Measurements from ENCODE around the gene ATXN3.
A peak's percentile ranks its signal among the peaks of the same experiment; 100 is the strongest.

The ATXN3 gene

DNA sequence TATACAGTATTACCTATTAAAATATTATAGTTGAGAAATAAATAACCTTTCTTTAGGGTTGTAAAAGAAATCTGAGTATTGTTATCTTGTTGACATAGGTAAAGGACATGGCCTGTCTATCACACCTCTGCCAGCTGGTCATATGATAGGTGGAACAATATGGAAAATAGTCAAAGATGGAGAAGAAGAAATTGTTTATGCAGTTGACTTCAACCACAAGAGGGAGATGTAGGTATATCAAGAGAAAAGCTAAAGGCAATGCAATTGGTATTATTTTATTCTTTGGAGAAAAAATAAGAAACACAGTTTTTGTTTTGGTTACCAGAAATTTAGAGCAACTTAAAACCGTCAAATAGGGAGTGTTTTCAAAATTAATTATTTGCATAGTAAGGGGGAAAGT lies 28.9 kb upstream of the ATXN3 start:
- no peak for TF ChIP-seq EZH2phosphoT487 (conservative IDR thresholded peaks at IDR 0.05; ENCODE audit: low read length)
- TF ChIP-seq, protein P1, sequence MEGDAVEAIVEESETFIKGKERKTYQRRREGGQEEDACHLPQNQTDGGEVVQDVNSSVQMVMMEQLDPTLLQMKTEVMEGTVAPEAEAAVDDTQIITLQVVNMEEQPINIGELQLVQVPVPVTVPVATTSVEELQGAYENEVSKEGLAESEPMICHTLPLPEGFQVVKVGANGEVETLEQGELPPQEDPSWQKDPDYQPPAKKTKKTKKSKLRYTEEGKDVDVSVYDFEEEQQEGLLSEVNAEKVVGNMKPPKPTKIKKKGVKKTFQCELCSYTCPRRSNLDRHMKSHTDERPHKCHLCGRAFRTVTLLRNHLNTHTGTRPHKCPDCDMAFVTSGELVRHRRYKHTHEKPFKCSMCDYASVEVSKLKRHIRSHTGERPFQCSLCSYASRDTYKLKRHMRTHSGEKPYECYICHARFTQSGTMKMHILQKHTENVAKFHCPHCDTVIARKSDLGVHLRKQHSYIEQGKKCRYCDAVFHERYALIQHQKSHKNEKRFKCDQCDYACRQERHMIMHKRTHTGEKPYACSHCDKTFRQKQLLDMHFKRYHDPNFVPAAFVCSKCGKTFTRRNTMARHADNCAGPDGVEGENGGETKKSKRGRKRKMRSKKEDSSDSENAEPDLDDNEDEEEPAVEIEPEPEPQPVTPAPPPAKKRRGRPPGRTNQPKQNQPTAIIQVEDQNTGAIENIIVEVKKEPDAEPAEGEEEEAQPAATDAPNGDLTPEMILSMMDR (IDR thresholded peaks at IDR 0.05; ENCODE audit: insufficient read depth, low read length, poor library complexity, severe bottlenecking): peak; percentile 22
- H3K27ac ChIP-seq (ENCODE audit: low read depth, low read length): no peak overlapping the region
- peaks cover 51% of the 10 kb centered on the region; the same call in 1 of the 2 replicates for H3K36me3 ChIP-seq (ENCODE audit: low read length)
- H3K9me2 ChIP-seq (replicated peaks; ENCODE audit: insufficient read depth, low read length): no peaks in the 10 kb centered on the region
- H3K4me3 ChIP-seq (ENCODE audit: insufficient read depth, low read length, poor library complexity, severe bottlenecking): no peak overlapping the region
- H3K9ac ChIP-seq (ENCODE audit: low read length): no peak overlapping the region
- H2AFZ ChIP-seq (ENCODE audit: low read depth, low read length, severe bottlenecking): no peak overlapping the region
- H4K20me1 ChIP-seq (ENCODE audit: low read depth, low read length): no peaks in the 10 kb centered on the region
- H3K79me2 ChIP-seq (ENCODE audit: insufficient read depth, low read length): no peaks in the 10 kb centered on the region
- no peaks in the 10 kb centered on the region for H3K9me3 ChIP-seq (ENCODE audit: insufficient read depth, low read length)
- H3F3A ChIP-seq (ENCODE audit: insufficient read depth): peaks cover 12% of the 10 kb centered on the region; the same call in 1 of the 2 replicates
- H3K27me3 ChIP-seq (ENCODE audit: low read length): no peaks in the 10 kb centered on the region
- H3K4me2 ChIP-seq (ENCODE audit: low read depth, low read length, poor library complexity, severe bottlenecking): no peak overlapping the region

DNA sequence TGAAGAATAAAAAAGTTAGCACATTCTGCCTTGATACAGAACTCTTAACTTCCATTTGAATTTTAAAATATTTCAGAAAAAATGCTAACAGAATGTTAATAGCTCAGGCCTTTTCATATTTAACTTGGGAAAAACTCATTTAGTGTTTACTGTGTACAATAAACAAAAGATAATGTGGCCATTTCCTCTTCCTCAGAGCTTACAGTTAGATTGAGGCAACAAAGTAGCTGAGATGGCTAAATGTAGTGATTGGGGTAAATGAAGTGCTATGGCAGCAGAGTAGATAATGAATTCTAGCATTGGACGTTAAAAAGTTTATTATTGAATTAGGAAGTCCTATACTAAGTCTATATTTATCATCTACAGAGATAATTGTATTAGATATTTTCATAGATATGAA lies 28.1 kb upstream of the ATXN3 start:
- Histone ChIP-seq H3K9me2 (replicated peaks; ENCODE audit: insufficient read depth, low read length) (no peaks in the 10 kb centered on the region), H3K27me3 (ENCODE audit: low read length) (no peaks in the 10 kb centered on the region), H3K9ac (ENCODE audit: low read length) (no peak overlapping the region), H3K4me2 (ENCODE audit: low read depth, low read length, poor library complexity, severe bottlenecking) (no peak overlapping the region), H3K9me3 (ENCODE audit: insufficient read depth, low read length) (no peaks in the 10 kb centered on the region), H3K4me3 (ENCODE audit: insufficient read depth, low read length, poor library complexity, severe bottlenecking) (no peak overlapping the region), H4K20me1 (ENCODE audit: low read depth, low read length) (no peaks in the 10 kb centered on the region), H2AFZ (ENCODE audit: low read depth, low read length, severe bottlenecking) (no peak overlapping the region), H3K36me3 (ENCODE audit: low read length) (peaks cover 54% of the 10 kb centered on the region; the same call in 1 of the 2 replicates), H3K79me2 (ENCODE audit: insufficient read depth, low read length) (no peaks in the 10 kb centered on the region), H3F3A (ENCODE audit: insufficient read depth) (peaks cover 12% of the 10 kb centered on the region; the same call in 1 of the 2 replicates), H3K27ac (ENCODE audit: low read depth, low read length) (no peak overlapping the region)
- TF ChIP-seq, protein P1 (IDR thresholded peaks at IDR 0.05; ENCODE audit: insufficient read depth, low read length, poor library complexity, severe bottlenecking): no peak
- TF ChIP-seq EZH2phosphoT487 (conservative IDR thresholded peaks at IDR 0.05; ENCODE audit: low read length): no peak

- Histone ChIP-seq H3F3A (ENCODE audit: insufficient read depth) (0 out of 2 replicates have a peak, but pooled peaks cover 5% of the 10 kb centered on the region), H3K4me3 (ENCODE audit: insufficient read depth, low read length, poor library complexity, severe bottlenecking) (peak overlapping the region; percentile 71), H4K20me1 (ENCODE audit: low read depth, low read length) (no peaks in the 10 kb centered on the region), H3K36me3 (ENCODE audit: low read length) (peaks cover 22% of the 10 kb centered on the region; the same call in 1 of the 2 replicates), H3K9ac (ENCODE audit: low read length) (peak overlapping the region; percentile 99), H3K79me2 (ENCODE audit: insufficient read depth, low read length) (peaks cover 59% of the 10 kb centered on the region), H3K4me2 (ENCODE audit: low read depth, low read length, poor library complexity, severe bottlenecking) (peak overlapping the region; percentile 66), H3K9me2 (replicated peaks; ENCODE audit: insufficient read depth, low read length) (no peaks in the 10 kb centered on the region), H3K27ac (ENCODE audit: low read depth, low read length) (peak overlapping the region; percentile 70), H2AFZ (ENCODE audit: low read depth, low read length, severe bottlenecking) (peak overlapping the region; percentile 92), H3K9me3 (ENCODE audit: insufficient read depth, low read length) (no peaks in the 10 kb centered on the region), H3K27me3 (ENCODE audit: low read length) (no peaks in the 10 kb centered on the region)
- TF ChIP-seq, protein P1 (IDR thresholded peaks at IDR 0.05; ENCODE audit: insufficient read depth, low read length, poor library complexity, severe bottlenecking): no peak
- no peak for TF ChIP-seq EZH2phosphoT487 (conservative IDR thresholded peaks at IDR 0.05; ENCODE audit: low read length)
Observed at GRCh38 chr14:92122761-92123160, 16.4 kb upstream of the ATXN3 start.

All from SU-DHL-6 (cell line).